Left kidney (tissue), 8 donors: Measurements from ENCODE around the gene KRTAP1-4. TPM values are rescaled to one million over a fixed set of nuclear protein-coding genes. Genes with fewer than 3 reads are reported as not detected.
"Not testable (repeated sequence)": the region's sequence is repeated elsewhere in the genome, so short reads cannot be mapped to it uniquely, and the experiment has no call there.

Experiments
- DNase-seq: peaks from one replicate; pipeline ENCODE4 v3.0.0-alpha.2; 2013
- long read RNA-seq, 8 donors: transcript quantifications; one replicate each; lab custom pipeline, GENCODE V29; 2026
- polyA plus RNA-seq: library from polyadenylated mRNA; unstranded; fragments of 120-200 nt; gene quantifications from one replicate; pipeline ENCODE4 v1.2.1, GENCODE V29; 2013; ENCODE audit not compliant: insufficient read length

KRTAP1-4 gene
- polyA plus RNA-seq: not detected
- long read RNA-seq, donor 1: 0 reads
- long read RNA-seq, donor 2: 0 reads
- long read RNA-seq, donor 3: 0 reads
- long read RNA-seq, donor 4: 0 reads
- long read RNA-seq, donor 5: 0 reads
- long read RNA-seq, donor 6: 0 reads
- long read RNA-seq, donor 7: 0 reads
- long read RNA-seq, donor 8: 0 reads

DNA sequence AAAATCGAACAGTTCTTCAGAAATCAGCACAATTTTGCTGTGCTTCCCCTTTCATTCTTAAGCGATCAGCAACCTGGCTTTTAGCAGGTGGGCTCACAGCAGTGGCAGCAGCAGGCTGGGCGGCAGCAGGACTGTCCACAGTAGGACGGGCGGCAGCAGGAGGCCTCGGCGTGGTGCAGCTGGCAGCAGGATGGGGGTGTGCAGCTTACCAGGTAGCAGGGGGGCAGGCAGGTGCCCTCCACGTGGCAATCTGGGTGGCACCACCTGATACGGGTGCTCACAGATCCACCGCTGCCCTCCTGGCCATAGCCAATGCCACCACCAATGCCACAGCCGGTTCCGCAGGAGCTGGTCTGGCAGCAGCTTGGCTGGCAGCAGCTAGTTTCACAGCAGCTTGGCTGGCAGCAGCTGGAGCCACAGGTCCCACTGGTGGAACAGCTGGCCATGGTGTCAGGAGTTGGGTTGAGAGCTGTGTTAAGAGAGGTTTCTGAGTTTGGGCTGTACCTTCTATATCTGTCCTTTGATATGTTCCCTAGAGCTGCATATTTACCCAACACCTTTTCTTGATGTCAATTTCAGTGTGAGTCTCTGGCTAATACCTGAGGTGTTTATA, at the start of gene KRTAP1-4:
Gene KRTAP1-4 (minus strand): TSS at position 563 of the 613 bp plus-strand sequence. CDS start 117 bp downstream, at position 446.
- DNase-seq: no peak

- DNase-seq: no peak
These were observed 46.8 kb upstream of the KRTAP1-4 start for GRCh38 chr17:41076788-41077187.

DNA sequence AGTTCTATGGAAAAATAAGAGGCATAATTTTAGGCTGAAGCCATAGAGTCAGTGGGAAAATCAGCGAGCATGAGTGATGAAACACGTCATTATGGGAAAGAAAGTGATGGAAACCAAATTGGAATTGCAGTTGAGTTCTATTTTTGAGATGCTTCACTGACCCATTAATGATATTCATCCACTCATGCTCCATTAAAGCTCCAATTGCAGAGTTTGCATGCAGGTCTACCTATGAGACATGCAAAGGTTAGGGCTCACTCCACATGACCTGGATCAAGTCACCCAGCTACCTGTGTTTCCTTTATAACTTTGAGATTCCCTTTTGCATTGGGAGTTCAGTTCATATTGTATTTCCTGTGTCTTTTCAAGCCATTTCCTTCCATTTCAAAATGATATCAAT, 43.7 kb upstream of the KRTAP1-4 start:
- DNase-seq: no peak

DNA sequence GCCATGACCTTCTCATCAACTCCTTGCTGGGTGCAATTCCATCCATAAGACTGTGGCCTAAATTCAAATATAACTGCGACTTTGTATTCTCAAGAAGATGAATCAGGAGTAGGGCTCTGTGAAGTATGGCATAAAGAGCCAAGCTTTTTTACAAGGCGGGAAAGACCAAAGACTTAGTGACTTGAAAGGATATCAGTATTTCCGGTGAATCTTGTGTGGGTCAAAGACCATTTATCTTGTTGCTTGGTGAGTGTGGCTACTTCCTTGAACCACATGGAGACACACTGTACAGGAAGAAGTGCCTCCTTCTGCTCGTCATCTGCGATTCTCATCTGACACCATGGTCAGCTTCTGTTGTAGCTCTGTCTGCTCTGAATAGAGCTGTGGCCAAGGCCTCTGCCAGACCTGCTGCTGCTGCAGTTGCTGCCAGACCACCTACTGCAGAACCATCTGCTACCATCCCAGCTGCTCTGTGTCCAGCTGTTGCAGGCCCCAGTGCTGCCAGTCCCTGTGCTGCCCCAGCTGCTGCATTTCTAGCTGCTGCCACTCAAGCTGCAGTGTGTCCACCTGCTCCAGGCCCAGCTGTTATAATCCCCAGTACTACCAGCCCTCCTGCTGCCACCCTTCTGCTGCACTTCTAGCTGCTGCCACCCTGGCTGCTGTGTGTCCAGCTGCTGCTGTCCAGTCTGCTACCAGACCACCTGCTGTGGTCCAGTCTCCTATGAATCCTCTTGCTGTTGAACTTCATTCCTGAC, 41.8 kb upstream of the KRTAP1-4 start:
- DNase-seq: no peak

DNA sequence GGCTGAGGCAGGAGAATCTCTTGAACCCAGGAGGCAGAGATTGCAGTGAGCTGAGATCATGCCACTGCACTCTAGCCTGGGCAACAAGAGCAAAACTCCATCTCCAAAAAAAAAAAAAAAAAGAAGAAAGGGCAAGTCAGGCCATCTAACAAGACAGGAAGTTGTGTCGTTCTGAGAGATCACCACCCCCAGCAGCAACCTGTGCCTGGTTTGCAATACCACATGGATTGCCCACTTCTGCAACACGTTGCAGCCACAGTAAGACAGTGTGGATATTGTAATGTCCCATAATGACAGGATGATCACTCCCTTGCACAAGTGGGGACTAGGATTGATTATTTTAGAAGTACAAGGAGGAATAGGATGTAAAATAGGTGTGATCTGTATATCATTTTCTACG, 39.0 kb upstream of the KRTAP1-4 start:
- DNase-seq: no peak

DNA sequence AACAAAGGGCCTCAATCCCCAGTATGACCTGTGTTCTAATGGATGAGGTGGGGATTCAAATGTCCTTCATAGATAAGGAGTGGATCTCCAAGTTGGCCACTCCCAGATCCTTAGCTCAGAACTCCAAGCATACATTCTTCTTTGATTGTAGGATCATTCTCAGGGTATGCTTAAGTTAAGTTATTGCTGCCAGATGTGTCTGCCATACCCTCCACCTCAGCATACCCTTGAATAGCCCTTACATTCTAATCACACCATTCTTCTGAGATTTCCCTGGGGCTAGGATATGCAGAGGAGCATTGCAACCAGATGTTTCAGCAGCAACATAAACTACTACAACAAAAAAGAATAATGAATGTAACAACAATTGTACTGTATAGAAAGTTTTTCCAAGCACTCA, 37.3 kb upstream of the KRTAP1-4 start:
- no peak for DNase-seq

DNA sequence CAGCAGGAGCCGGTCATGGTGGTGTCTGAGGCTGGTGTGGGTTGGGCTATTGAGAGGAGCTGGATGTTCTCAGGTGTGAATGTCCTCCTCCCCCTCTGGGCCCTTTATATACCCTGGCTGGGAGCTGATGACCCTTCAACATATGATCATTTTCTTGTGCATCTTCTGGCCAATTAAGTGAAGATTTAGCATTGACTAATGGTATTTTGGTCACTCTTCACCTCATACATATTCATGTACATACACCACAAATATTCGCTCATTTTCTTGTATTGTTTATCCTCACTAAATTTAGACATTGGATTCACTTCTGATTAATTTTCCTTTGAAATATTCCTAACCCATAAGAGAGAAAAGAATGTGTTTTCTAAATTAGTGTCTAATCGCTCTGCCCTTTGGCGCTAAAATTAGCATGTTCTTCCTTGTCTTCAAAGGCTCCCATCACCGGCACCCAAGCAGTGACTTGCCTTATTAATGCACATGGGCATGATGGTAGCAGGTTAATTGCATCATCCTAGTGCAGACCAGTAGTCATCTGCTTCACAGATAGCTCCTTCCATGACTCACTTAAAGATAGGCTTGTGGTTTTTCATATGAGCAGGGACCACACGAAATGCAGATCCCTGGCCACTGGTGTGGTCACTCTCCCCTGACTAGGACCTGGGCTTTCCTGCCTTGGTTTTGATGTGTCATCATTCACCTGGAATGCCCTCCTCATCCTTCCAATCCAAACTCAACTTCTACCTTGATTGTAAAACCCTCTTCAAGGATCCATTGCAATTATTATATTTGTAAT, 36.0 kb upstream of the KRTAP1-4 start, which contains the start of gene KRTAP2-4:
Gene KRTAP2-4 (minus strand): TSS at position 51 of the 796 bp plus-strand sequence. CDS start 34 bp downstream, at position 17.
- no peak for DNase-seq

DNA sequence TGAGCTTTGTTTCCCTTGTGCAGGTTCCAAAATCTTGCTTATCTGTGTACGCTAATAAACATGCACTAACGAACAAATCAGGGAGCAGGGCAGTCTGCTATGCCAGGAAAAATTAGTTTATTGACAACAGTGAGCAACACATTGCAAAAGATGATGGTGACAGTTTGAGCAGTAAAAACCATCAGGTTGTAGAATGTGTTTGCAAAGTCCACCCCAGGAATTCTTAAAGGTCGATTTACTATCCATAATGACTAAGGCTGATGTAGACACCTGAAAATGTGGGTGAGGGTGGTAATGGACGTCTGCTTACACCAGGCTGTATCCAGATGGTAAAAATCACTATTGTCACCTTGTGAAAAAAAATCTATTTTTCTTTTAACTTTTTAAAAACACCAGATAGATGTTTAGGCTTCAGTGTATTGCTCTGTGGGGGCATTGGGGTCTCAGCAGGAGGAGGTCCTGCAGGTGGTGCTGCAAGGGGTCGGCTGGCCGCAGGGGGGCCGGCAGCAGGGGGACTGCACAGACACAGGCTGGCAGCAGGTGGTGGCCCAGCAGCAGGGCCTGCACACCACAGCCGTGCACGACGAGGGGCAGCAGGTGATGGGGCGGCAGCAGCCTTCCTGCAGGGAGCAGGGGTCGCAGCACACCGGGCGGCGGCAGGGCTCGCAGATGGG, 35.2 kb upstream of the KRTAP1-4 start:
- DNase-seq: not testable (repeated sequence)

GRCh38 chr17:41064301-41064700, 34.3 kb upstream of the KRTAP1-4 start:
- no peak for DNase-seq

DNA sequence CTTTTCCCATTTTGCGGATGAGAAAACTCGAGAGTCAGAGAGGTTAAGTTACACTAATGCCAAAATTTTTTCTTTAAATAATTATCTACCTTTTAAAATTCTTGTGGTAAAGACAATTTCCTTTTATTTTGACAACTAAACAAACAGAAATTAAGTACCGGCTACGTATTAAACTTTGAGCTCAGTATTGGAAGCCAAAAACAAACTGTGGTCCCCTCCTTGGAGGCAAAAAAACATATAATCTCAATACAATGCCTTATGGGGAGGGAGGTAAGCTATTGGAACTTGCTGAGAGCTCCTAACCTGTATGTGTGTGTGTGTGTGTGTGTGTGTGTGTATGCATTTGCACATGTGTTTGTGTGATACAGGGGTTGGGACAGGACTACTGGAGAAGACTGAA, 33.5 kb upstream of the KRTAP1-4 start:
- no peak for DNase-seq

GRCh38 chr17:41061964-41062363, 32.0 kb upstream of the KRTAP1-4 start:
- no peak for DNase-seq

- DNase-seq: no peak
These were observed 30.1 kb upstream of the KRTAP1-4 start, which contains the start of gene KRTAP2-3 for GRCh38 chr17:41060052-41060604. Gene KRTAP2-3 (minus strand): TSS chr17:41060114. CDS start chr17:41060050, 64 bp downstream.

DNA sequence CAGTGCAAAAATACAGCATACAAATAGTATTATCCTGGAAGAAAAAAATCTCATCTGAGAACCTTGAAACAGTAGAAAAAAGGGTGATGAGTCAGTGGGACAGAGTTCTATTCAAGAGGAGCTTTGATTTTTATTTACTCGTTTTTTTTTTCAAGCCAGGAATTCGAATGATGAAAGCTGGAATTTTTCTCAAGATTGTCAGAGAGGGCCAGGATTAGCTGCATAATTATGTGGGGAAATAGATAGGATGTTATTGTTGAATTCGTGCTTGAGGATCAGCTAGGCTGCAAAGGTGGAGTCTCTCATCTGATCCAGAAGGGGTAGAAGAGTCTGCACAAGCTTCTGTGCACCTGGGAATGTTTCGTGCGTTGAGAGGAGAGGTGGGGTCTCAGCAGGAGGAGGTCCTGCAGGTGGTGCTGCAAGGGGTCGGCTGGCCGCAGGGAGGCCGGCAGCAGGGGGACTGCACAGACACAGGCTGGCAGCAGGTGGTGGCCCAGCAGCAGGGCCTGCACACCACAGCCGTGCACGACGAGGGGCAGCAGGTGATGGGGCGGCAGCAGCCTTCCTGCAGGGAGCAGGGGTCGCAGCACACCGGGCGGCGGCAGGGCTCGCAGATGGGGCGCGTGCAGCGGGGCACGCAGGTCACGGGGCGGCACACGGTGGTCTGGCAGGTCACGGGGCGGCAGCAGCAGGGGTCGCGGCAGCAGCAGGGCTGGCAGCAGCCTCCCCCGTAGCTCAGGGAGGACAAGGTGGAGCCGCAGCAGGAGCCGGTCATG, 29.5 kb upstream of the KRTAP1-4 start:
- not testable (repeated sequence) for DNase-seq

- no peak for DNase-seq
These were observed 28.7 kb upstream of the KRTAP1-4 start for GRCh38 chr17:41058741-41059140.

GRCh38 chr17:41057547-41057946, 27.6 kb upstream of the KRTAP1-4 start:
- DNase-seq: no peak

GRCh38 chr17:41055130-41055529, 25.1 kb upstream of the KRTAP1-4 start, which contains the start of gene KRTAP2-2:
Gene KRTAP2-2 (minus strand): TSS chr17:41055230. CDS start chr17:41055211, 19 bp downstream.
- not testable (repeated sequence) for DNase-seq

GRCh38 chr17:41054556-41054955, 24.6 kb upstream of the KRTAP1-4 start:
- not testable (repeated sequence) for DNase-seq

DNA sequence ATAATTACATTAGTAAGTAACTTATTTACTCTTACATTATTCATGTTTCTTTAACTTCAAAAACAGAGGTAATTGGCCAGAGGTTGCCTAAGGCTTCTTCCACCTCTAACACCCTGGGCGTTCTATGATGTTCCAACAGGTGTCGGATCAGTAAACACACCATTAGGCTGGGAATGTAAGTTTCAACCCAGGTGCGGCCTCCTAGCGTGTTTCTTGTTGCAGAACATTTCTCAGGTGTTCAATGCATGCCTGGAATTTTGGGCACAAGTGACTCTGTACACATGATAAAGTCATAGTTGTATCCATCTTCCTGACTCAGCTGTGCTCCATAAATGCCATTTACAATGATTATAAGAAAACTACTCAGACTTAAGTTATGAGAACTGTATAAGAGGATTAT, 24.0 kb upstream of the KRTAP1-4 start:
- peak; percentile 27 for DNase-seq

DNA sequence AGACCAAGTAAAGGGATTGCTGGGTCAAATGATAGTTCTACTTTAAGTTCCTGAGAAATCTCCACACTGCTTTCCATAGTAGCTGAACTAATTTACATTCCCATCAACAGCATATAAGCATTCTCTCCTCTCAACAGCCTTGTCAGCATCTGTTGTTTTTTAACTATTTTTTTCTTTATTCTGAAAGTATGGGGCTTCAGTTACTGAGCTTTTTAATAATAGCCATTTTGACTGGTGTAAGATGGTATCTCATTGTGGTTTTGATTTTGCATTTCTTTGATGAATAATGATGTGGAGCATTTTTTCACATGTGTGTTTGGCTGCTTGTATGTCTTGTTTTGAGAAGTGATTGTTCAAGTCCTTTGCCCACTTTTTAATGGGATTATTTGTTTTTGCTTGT, 22.6 kb upstream of the KRTAP1-4 start:
- DNase-seq: no peak

DNA sequence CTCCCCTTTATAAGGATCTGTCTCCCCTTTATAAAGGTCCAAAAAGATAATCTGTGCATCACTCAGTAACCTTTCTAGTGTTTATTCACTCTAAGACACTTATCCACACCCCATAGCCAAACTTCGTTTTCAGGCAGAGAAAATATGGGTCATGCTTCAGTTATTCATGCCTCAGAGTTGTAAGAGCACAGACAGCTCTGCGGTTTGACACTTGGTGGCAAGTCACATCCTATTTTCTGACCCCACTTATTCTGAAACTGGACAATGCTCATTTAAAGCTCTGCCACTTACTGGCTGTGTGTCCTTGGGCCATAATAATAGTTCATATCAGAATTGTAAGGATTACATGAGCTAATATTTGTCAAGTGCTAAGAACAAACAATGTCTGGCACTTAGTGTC, 19.1 kb upstream of the KRTAP1-4 start:
- no peak for DNase-seq
